OCI-LY3 (cell line): Measurements from ENCODE around the gene SOX5.

Source experiments
- H2AFZ ChIP-seq: fragments of 200-600, 300-600 bp; shearing (Covaris generic); 2 replicates; pipeline ENCODE4 v1.6.0; 2014; ENCODE audit warnings: antibody characterized with exemption, low read depth, low read length
- H3K27ac ChIP-seq: fragments of 200-600, 300-600 bp; sonication (generic); 2 replicates; pipeline ENCODE4 v1.5.1; 2014; ENCODE audit warnings: mild to moderate bottlenecking, low read length, moderate library complexity, mixed read lengths
- H3K27me3 ChIP-seq: fragments of 200-600, 300-600 bp; sonication (generic); 2 replicates; pipeline ENCODE4 v1.6.1; 2014; ENCODE audit warnings: low read depth, low read length, mixed read lengths
- H3K36me3 ChIP-seq: fragments of 200-600, 300-600 bp; sonication (generic); replicated peaks from 2 replicates; pipeline ENCODE3; 2014; ENCODE audit warnings: low read depth, low read length, mixed read lengths
- H3K4me1 ChIP-seq: fragments of 300-600, 200-600 bp; sonication (generic); 2 replicates; pipeline ENCODE4 v1.6.1; 2014; ENCODE audit warnings: low read length, mixed read lengths
- H3K4me2 ChIP-seq: fragments of 200-600, 300-600 bp; sonication (generic); 2 replicates; pipeline ENCODE4 v1.6.1; 2014; ENCODE audit warnings: low read length, mixed read lengths
- H3K4me3 ChIP-seq: fragments of 300-600, 200-600 bp; sonication (generic); 2 replicates; pipeline ENCODE4 v1.5.1; 2014; ENCODE audit warnings: antibody characterized with exemption, mild to moderate bottlenecking, low read length, moderate library complexity
- H3K79me2 ChIP-seq: fragments of 300-600, 200-600 bp; shearing (Covaris generic); 2 replicates; pipeline ENCODE4 v1.6.1; 2014; ENCODE audit warnings: mild to moderate bottlenecking, low read length, mixed read lengths
- H3K9ac ChIP-seq: fragments of 300-600, 200-600 bp; shearing (Covaris generic); 2 replicates; pipeline ENCODE4 v1.6.0; 2014; ENCODE audit warnings: mild to moderate bottlenecking, low read length, moderate library complexity
- H3K9me3 ChIP-seq: fragments of 200-600, 300-600 bp; shearing (Covaris generic); 2 replicates; pipeline ENCODE4 v1.6.1; 2014; ENCODE audit warnings: low read length, mixed read lengths; ENCODE audit not compliant: insufficient read depth
- H4K20me1 ChIP-seq: fragments of 200-600, 300-600 bp; sonication (generic); 2 replicates; pipeline ENCODE4 v1.6.1; 2016; ENCODE audit warnings: low read length, mixed read lengths; ENCODE audit not compliant: insufficient read depth
- EZH2phosphoT487 ChIP-seq: fragments of 200-600 bp; shearing (Covaris generic); IDR thresholded peaks from 2 replicates; pipeline ENCODE4 v1.6.1; 2018; ENCODE audit warnings: antibody characterized with exemption, mixed run types, low read depth
- TF ChIP-seq, protein P1 (sequence below): fragments of 200-600, 300-600 bp; sonication (generic); IDR thresholded peaks from 2 replicates; pipeline ENCODE4 v1.5.1; 2014; ENCODE audit warnings: antibody characterized with exemption, low read length, low read depth

Gene SOX5

GRCh38 chr12:23617749-23618148 is 331.7 kb downstream of the SOX5 start:
- no peak overlapping the region for H3K4me2 ChIP-seq
- TF ChIP-seq, protein P1, sequence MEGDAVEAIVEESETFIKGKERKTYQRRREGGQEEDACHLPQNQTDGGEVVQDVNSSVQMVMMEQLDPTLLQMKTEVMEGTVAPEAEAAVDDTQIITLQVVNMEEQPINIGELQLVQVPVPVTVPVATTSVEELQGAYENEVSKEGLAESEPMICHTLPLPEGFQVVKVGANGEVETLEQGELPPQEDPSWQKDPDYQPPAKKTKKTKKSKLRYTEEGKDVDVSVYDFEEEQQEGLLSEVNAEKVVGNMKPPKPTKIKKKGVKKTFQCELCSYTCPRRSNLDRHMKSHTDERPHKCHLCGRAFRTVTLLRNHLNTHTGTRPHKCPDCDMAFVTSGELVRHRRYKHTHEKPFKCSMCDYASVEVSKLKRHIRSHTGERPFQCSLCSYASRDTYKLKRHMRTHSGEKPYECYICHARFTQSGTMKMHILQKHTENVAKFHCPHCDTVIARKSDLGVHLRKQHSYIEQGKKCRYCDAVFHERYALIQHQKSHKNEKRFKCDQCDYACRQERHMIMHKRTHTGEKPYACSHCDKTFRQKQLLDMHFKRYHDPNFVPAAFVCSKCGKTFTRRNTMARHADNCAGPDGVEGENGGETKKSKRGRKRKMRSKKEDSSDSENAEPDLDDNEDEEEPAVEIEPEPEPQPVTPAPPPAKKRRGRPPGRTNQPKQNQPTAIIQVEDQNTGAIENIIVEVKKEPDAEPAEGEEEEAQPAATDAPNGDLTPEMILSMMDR, result no peak
- TF ChIP-seq EZH2phosphoT487, result no peak
- no peaks in the 10 kb centered on the region for H3K9me3 ChIP-seq

GRCh38 chr12:23614280-23614679 is 335.2 kb downstream of the SOX5 start:
- no peak overlapping the region for H3K27ac ChIP-seq
- no peaks in the 10 kb centered on the region for H3K79me2 ChIP-seq
- no peaks in the 10 kb centered on the region for H3K9me3 ChIP-seq
- no peaks in the 10 kb centered on the region for H3K27me3 ChIP-seq
- no peaks in the 10 kb centered on the region for H4K20me1 ChIP-seq
- TF ChIP-seq EZH2phosphoT487, result no peak
- TF ChIP-seq, protein P1, result no peak
- no peak overlapping the region for H3K4me3 ChIP-seq
- H2AFZ ChIP-seq, result no peak overlapping the region
- H3K36me3 ChIP-seq, result peaks cover 26% of the 10 kb centered on the region
- H3K9ac ChIP-seq, result no peak overlapping the region
- H3K4me2 ChIP-seq, result no peak overlapping the region
- H3K4me1 ChIP-seq, result peaks cover 28% of the 10 kb centered on the region

More at GRCh38 chr12:23617749-23618148, 331.7 kb downstream of the SOX5 start:
- Histone ChIP-seq H3K9ac (no peak overlapping the region), H3K27me3 (no peaks in the 10 kb centered on the region), H2AFZ (no peak overlapping the region), H3K4me1 (peaks cover 25% of the 10 kb centered on the region), H3K79me2 (no peaks in the 10 kb centered on the region), H3K27ac (no peak overlapping the region), H3K4me3 (no peak overlapping the region), H3K36me3 (peaks cover 18% of the 10 kb centered on the region), H4K20me1 (no peaks in the 10 kb centered on the region)

GRCh38 chr12:23611320-23611719 is 338.1 kb downstream of the SOX5 start:
- H3K4me1 ChIP-seq, result peaks cover 19% of the 10 kb centered on the region
- peaks cover 26% of the 10 kb centered on the region for H3K36me3 ChIP-seq
- H3K9ac ChIP-seq, result no peak overlapping the region
- no peaks in the 10 kb centered on the region for H3K27me3 ChIP-seq
- no peak overlapping the region for H3K27ac ChIP-seq
- no peak overlapping the region for H3K4me3 ChIP-seq
- H4K20me1 ChIP-seq, result no peaks in the 10 kb centered on the region
- TF ChIP-seq, protein P1, result no peak
- no peak for TF ChIP-seq EZH2phosphoT487
- no peaks in the 10 kb centered on the region for H3K79me2 ChIP-seq
- H3K9me3 ChIP-seq, result no peaks in the 10 kb centered on the region
- no peak overlapping the region for H3K4me2 ChIP-seq
- H2AFZ ChIP-seq, result no peak overlapping the region

DNA sequence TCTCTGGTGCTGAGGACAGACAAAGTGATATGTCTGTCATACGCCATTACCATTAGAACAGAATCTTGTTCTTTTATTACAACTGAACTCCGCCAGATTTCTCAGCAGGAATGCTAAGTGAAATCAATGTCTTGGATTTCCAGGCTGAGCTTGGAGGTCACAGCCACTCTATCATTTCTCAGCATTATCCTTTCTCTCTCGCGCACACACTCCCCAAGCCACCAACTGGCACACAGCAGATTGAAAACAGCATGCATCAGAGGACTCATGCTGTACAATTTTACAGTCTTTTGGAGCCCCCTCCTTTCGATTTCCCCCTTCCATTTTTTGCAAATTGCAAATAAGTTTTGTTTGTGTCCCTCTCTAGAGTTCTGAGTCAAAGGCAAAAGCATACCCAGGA is 348.6 kb downstream of the SOX5 start:
- Histone ChIP-seq H3K27me3 (no peaks in the 10 kb centered on the region), H4K20me1 (no peaks in the 10 kb centered on the region), H3K27ac (no peak overlapping the region), H3K79me2 (no peaks in the 10 kb centered on the region), H3K36me3 (peaks cover 62% of the 10 kb centered on the region), H3K9me3 (peaks cover 18% of the 10 kb centered on the region), H3K4me1 (no peaks in the 10 kb centered on the region), H3K4me2 (no peak overlapping the region), H3K9ac (no peak overlapping the region), H3K4me3 (no peak overlapping the region), H2AFZ (no peak overlapping the region)
- TF ChIP-seq, protein P1, result no peak
- TF ChIP-seq EZH2phosphoT487, result no peak
